ENCODE results near the gene NHSL2.

Gene NHSL2

DNA sequence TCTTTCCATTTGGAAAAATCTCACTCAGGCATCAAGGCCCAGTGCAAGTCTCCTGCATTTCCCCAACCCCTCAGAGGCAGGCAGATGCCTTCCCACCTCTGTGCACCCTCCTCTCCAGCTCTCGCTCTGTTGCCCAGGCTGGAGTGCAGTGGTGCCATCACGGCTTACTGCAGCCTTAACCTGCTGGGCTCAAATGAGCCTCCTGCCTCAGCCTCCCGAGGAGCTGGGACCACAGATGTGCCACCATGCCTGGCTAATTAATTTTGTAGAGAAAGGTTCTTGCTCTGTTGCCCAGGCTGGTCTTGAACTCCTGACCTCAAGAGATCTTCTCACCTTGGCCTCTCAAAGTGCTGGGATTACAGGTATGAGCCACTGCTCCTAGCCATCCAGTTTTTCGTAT is 95.8 kb downstream of the NHSL2 start:
- Histone ChIP-seq H3K27me3 (ENCODE audit: control insufficient read depth in 3 of 3, insufficient read depth in 3 of 3, low read depth in 1 of 3, low read length in 3 of 3) (no peaks in the 10 kb centered on the region), H3K23ac (ENCODE audit: low read depth, low read length, poor library complexity) (no peak overlapping the region), H4K8ac (ENCODE audit: low read depth, low read length) (no peak overlapping the region), H4K91ac (ENCODE audit: low read depth, low read length, poor library complexity) (no peak overlapping the region), H3K9ac (ENCODE audit: low read depth, low read length, poor library complexity) (no peak overlapping the region), H2AFZ (ENCODE audit: low read length) (no peak overlapping the region), H3K4me2 (ENCODE audit: insufficient read depth, low read length, poor library complexity, severe bottlenecking) (no peak overlapping the region), H3K4me3 (ENCODE audit: low read length in 2 of 2) (no peak overlapping the region), H3K4me1 (ENCODE audit: control insufficient read depth in 2 of 2, insufficient read depth in 1 of 2, low read depth in 1 of 2, low read length in 2 of 2) (peaks cover 4 to 8% of the 10 kb centered on the region in 2 donors), H2BK120ac (ENCODE audit: low read depth, low read length) (no peak overlapping the region), H2AK5ac (ENCODE audit: low read depth, low read length) (no peak overlapping the region), H3K36me3 (replicated peaks in 1 of 2; ENCODE audit: control insufficient read depth in 2 of 2, insufficient read depth in 2 of 2, low read length in 2 of 2) (peaks cover 0 to 31% of the 10 kb centered on the region in 2 donors), H2BK15ac (ENCODE audit: low read length) (no peak overlapping the region), H2BK5ac (ENCODE audit: low read length) (no peak overlapping the region), H2BK12ac (ENCODE audit: low read length) (no peak overlapping the region), H3K27ac (replicated peaks; ENCODE audit: low read length) (no peak overlapping the region), H3K14ac (ENCODE audit: low read length) (no peak overlapping the region), H3K79me1 (ENCODE audit: low read depth, low read length) (no peaks in the 10 kb centered on the region), H3K4ac (ENCODE audit: low read length) (no peak overlapping the region), H3K18ac (ENCODE audit: low read length) (no peak overlapping the region), H3K9me3 (replicated peaks in 1 of 2; ENCODE audit: control insufficient read depth in 2 of 2, insufficient read depth in 1 of 2, low read depth in 1 of 2, low read length in 2 of 2) (peaks cover 0 to 3% of the 10 kb centered on the region in 2 donors)
- WGBS, 2 donors (ENCODE audit: extremely low coverage in 2 of 2, insufficient read length in 2 of 2, insufficient replicate concordance in 1 of 2) = no CpG with 5 or more reads among the region's 4 CpGs
- DNase-seq (ENCODE audit: low spot score) = no peak

DNA sequence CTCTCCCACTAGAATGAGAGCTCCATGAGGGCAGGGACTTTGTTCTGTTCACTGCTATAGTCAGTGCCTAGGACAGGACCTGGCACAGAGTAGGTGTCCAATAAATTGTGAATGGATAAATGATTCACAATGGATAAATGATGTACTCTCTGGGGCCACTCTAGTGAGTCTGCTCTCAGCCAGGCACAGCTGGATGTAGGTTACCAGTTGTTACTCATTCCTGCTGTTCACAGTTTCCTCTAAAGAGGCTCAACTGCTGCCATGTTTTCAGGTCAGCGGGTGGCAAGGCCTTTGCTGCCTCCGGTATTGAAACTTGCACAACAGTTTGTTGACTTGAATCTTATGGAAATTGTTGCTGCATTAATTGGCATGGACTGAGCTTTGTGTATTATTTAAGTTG is 99.1 kb downstream of the NHSL2 start:
- Histone ChIP-seq H2BK12ac (ENCODE audit: low read length) (no peak overlapping the region), H2AFZ (ENCODE audit: low read length) (no peak overlapping the region), H3K14ac (ENCODE audit: low read length) (no peak overlapping the region), H3K4me1 (ENCODE audit: control insufficient read depth in 2 of 2, insufficient read depth in 1 of 2, low read depth in 1 of 2, low read length in 2 of 2) (peaks cover 0 to under 1% of the 10 kb centered on the region in 2 donors), H3K36me3 (replicated peaks in 1 of 2; ENCODE audit: control insufficient read depth in 2 of 2, insufficient read depth in 2 of 2, low read length in 2 of 2) (peaks cover 0 to 46% of the 10 kb centered on the region in 2 donors), H4K8ac (ENCODE audit: low read depth, low read length) (no peak overlapping the region), H3K9ac (ENCODE audit: low read depth, low read length, poor library complexity) (no peak overlapping the region), H2BK120ac (ENCODE audit: low read depth, low read length) (no peak overlapping the region), H4K91ac (ENCODE audit: low read depth, low read length, poor library complexity) (no peak overlapping the region), H2AK5ac (ENCODE audit: low read depth, low read length) (no peak overlapping the region), H3K18ac (ENCODE audit: low read length) (no peak overlapping the region), H2BK5ac (ENCODE audit: low read length) (no peak overlapping the region), H3K23ac (ENCODE audit: low read depth, low read length, poor library complexity) (no peak overlapping the region), H3K9me3 (replicated peaks in 1 of 2; ENCODE audit: control insufficient read depth in 2 of 2, insufficient read depth in 1 of 2, low read depth in 1 of 2, low read length in 2 of 2) (peaks cover 0 to 11% of the 10 kb centered on the region in 2 donors), H3K79me1 (ENCODE audit: low read depth, low read length) (no peaks in the 10 kb centered on the region), H3K4me2 (ENCODE audit: insufficient read depth, low read length, poor library complexity, severe bottlenecking) (no peak overlapping the region), H3K4ac (ENCODE audit: low read length) (no peak overlapping the region), H3K27me3 (ENCODE audit: control insufficient read depth in 3 of 3, insufficient read depth in 3 of 3, low read depth in 1 of 3, low read length in 3 of 3) (no peaks in the 10 kb centered on the region), H3K27ac (replicated peaks; ENCODE audit: low read length) (no peak overlapping the region), H3K4me3 (ENCODE audit: low read length in 2 of 2) (no peak overlapping the region), H2BK15ac (ENCODE audit: low read length) (no peak overlapping the region)
- WGBS, 2 donors (ENCODE audit: extremely low coverage in 2 of 2, insufficient read length in 2 of 2, insufficient replicate concordance in 1 of 2) = no CpG with 5 or more reads among the region's 2 CpGs
- DNase-seq (ENCODE audit: low spot score) = no peak

DNA sequence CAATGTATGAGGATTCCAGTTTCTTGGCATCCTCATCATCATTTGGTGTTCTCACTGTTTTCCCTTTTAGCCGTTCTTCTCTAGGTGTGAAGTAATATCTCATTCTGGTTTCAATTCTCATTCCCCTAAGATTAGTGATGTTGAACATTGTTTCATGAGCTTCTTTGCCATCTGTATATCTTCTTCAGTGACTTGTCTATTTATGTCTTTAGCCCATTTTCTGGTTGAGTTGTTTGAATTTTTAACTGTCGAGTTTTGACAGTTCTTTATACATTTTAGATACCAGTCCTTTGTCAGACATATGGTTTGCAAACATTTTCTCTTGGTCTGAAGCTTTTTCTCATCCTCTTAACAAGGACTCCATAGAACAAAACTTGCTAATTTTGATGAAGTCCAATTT is 101.1 kb downstream of the NHSL2 start:
- H3K27me3 ChIP-seq (ENCODE audit: control insufficient read depth in 3 of 3, insufficient read depth in 3 of 3, low read depth in 1 of 3, low read length in 3 of 3) = no peaks in the 10 kb centered on the region
- no peak overlapping the region for H3K4ac ChIP-seq (ENCODE audit: low read length)
- H3K4me2 ChIP-seq (ENCODE audit: insufficient read depth, low read length, poor library complexity, severe bottlenecking) = no peak overlapping the region
- no peak overlapping the region for H3K14ac ChIP-seq (ENCODE audit: low read length)
- H3K18ac ChIP-seq (ENCODE audit: low read length) = no peak overlapping the region
- H3K79me1 ChIP-seq (ENCODE audit: low read depth, low read length) = no peaks in the 10 kb centered on the region
- peaks cover 0 to 11% of the 10 kb centered on the region in 2 donors for H3K9me3 ChIP-seq (replicated peaks in 1 of 2; ENCODE audit: control insufficient read depth in 2 of 2, insufficient read depth in 1 of 2, low read depth in 1 of 2, low read length in 2 of 2)
- H2AFZ ChIP-seq (ENCODE audit: low read length) = no peak overlapping the region
- no peak overlapping the region for H3K9ac ChIP-seq (ENCODE audit: low read depth, low read length, poor library complexity)
- no peak overlapping the region for H4K8ac ChIP-seq (ENCODE audit: low read depth, low read length)
- peaks cover 0 to 43% of the 10 kb centered on the region in 2 donors for H3K36me3 ChIP-seq (replicated peaks in 1 of 2; ENCODE audit: control insufficient read depth in 2 of 2, insufficient read depth in 2 of 2, low read length in 2 of 2)
- H2BK120ac ChIP-seq (ENCODE audit: low read depth, low read length) = no peak overlapping the region
- H4K91ac ChIP-seq (ENCODE audit: low read depth, low read length, poor library complexity) = no peak overlapping the region
- no peak overlapping the region for H2BK5ac ChIP-seq (ENCODE audit: low read length)
- no peak for DNase-seq (ENCODE audit: low spot score)
- no peak overlapping the region for H2BK15ac ChIP-seq (ENCODE audit: low read length)
- H3K4me1 ChIP-seq (ENCODE audit: control insufficient read depth in 2 of 2, insufficient read depth in 1 of 2, low read depth in 1 of 2, low read length in 2 of 2) = no peaks in the 10 kb centered on the region
- no peak overlapping the region for H3K4me3 ChIP-seq (ENCODE audit: low read length in 2 of 2)
- no peak overlapping the region for H3K23ac ChIP-seq (ENCODE audit: low read depth, low read length, poor library complexity)
- no peak overlapping the region for H2BK12ac ChIP-seq (ENCODE audit: low read length)
- H2AK5ac ChIP-seq (ENCODE audit: low read depth, low read length) = no peak overlapping the region
- no peak overlapping the region for H3K27ac ChIP-seq (replicated peaks; ENCODE audit: low read length)
- WGBS, 2 donors (ENCODE audit: extremely low coverage in 2 of 2, insufficient read length in 2 of 2, insufficient replicate concordance in 1 of 2) = no CpG with 5 or more reads among the region's 2 CpGs

DNA sequence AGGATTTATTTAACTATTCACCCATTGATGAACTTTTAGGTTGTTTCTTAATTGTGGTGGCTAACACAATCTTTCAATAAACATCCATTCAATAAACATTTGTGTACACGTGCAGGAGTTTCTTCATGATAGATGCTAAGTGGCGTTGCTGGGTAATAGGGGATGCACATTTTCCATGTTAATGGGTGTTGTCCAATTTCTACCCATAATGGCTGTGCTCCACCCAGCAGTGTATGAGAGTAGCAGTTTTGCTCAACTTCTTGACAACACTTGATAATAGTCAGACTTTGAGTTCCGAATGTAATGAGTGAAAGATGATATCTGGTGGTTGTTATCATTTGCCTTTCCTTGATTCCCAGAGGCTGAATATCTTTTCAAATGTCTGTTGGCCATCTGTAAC is 104.7 kb downstream of the NHSL2 start:
- no peaks in the 10 kb centered on the region for H3K79me1 ChIP-seq (ENCODE audit: low read depth, low read length)
- H3K4ac ChIP-seq (ENCODE audit: low read length) = no peak overlapping the region
- H3K9me3 ChIP-seq (replicated peaks in 1 of 2; ENCODE audit: control insufficient read depth in 2 of 2, insufficient read depth in 1 of 2, low read depth in 1 of 2, low read length in 2 of 2) = peaks cover 0 to 11% of the 10 kb centered on the region in 2 donors
- H2BK120ac ChIP-seq (ENCODE audit: low read depth, low read length) = no peak overlapping the region
- no peak overlapping the region for H3K4me3 ChIP-seq (ENCODE audit: low read length in 2 of 2)
- no peaks in the 10 kb centered on the region for H3K27me3 ChIP-seq (ENCODE audit: control insufficient read depth in 3 of 3, insufficient read depth in 3 of 3, low read depth in 1 of 3, low read length in 3 of 3)
- H2BK12ac ChIP-seq (ENCODE audit: low read length) = no peak overlapping the region
- no peak overlapping the region for H2AFZ ChIP-seq (ENCODE audit: low read length)
- H3K4me1 ChIP-seq (ENCODE audit: control insufficient read depth in 2 of 2, insufficient read depth in 1 of 2, low read depth in 1 of 2, low read length in 2 of 2) = peaks cover 0 to 4% of the 10 kb centered on the region in 2 donors
- H2BK15ac ChIP-seq (ENCODE audit: low read length) = no peak overlapping the region
- H3K18ac ChIP-seq (ENCODE audit: low read length) = no peak overlapping the region
- no peak overlapping the region for H3K4me2 ChIP-seq (ENCODE audit: insufficient read depth, low read length, poor library complexity, severe bottlenecking)
- peaks cover 0 to 34% of the 10 kb centered on the region in 2 donors for H3K36me3 ChIP-seq (replicated peaks in 1 of 2; ENCODE audit: control insufficient read depth in 2 of 2, insufficient read depth in 2 of 2, low read length in 2 of 2)
- WGBS, 2 donors (ENCODE audit: extremely low coverage in 2 of 2, insufficient read length in 2 of 2, insufficient replicate concordance in 1 of 2) = no CpG with 5 or more reads among the region's 3 CpGs
- DNase-seq (ENCODE audit: low spot score) = no peak
- H3K23ac ChIP-seq (ENCODE audit: low read depth, low read length, poor library complexity) = no peak overlapping the region
- no peak overlapping the region for H4K91ac ChIP-seq (ENCODE audit: low read depth, low read length, poor library complexity)
- no peak overlapping the region for H3K27ac ChIP-seq (replicated peaks; ENCODE audit: low read length)
- H2AK5ac ChIP-seq (ENCODE audit: low read depth, low read length) = no peak overlapping the region
- no peak overlapping the region for H3K14ac ChIP-seq (ENCODE audit: low read length)
- H3K9ac ChIP-seq (ENCODE audit: low read depth, low read length, poor library complexity) = no peak overlapping the region
- no peak overlapping the region for H4K8ac ChIP-seq (ENCODE audit: low read depth, low read length)
- no peak overlapping the region for H2BK5ac ChIP-seq (ENCODE audit: low read length)
